HL-60 (cell line): ENCODE results near the gene MID1.

Experiments used
- DNase-seq, 2 experiments: peaks; one replicate each; pipeline ENCODE4 v3.0.0-alpha.2; 2010 to 2020; ENCODE audit warnings: low read depth in 1 of 2, low spot score in 1 of 2
- H3K27ac ChIP-seq: fragments of 250-450 bp; sonication (Bioruptor Pico); replicated peaks from 2 replicates; pipeline ENCODE4 v1.5.1; 2020; ENCODE audit warnings: mild to moderate bottlenecking, moderate library complexity
- H3K27me3 ChIP-seq: fragments of 250-450 bp; sonication (Bioruptor Pico); 2 replicates; pipeline ENCODE4 v1.5.1; 2021; ENCODE audit warnings: mild to moderate bottlenecking, moderate library complexity; ENCODE audit not compliant: insufficient read depth, poor library complexity, severe bottlenecking
- H3K4me3 ChIP-seq: replicated peaks from 2 replicates; pipeline ENCODE4 v1.5.1; 2011; ENCODE audit warnings: mild to moderate bottlenecking, control low read depth, low read length; ENCODE audit not compliant: insufficient read depth
- CTCF ChIP-seq: IDR thresholded peaks from one replicate; pipeline ENCODE4 v1.5.1; 2011; ENCODE audit warnings: low read length, control low read depth, inconsistent platforms; ENCODE audit not compliant: insufficient read depth
- GABPA ChIP-seq: IDR thresholded peaks from 2 replicates; pipeline ENCODE4 v1.6.1; 2012; ENCODE audit warnings: low read depth
- POLR2AphosphoS5 ChIP-seq: IDR thresholded peaks from 2 replicates; pipeline ENCODE4 v1.6.1; 2012; ENCODE audit warnings: low read depth
- REST ChIP-seq: IDR thresholded peaks from 2 replicates; pipeline ENCODE4 v1.6.1; 2012; ENCODE audit warnings: low read depth; ENCODE audit not compliant: insufficient replicate concordance
- SPI1 ChIP-seq: IDR thresholded peaks from 2 replicates; pipeline ENCODE4 v1.6.1; 2012; ENCODE audit warnings: low read depth, mild to moderate bottlenecking, borderline replicate concordance

The MID1 gene

GRCh38 chrX:10416424-10416823 is 204.0 kb downstream of the MID1 start:
- no peak overlapping the region for H3K4me3 ChIP-seq
- no peaks in the 10 kb centered on the region for H3K27me3 ChIP-seq
- TF ChIP-seq SPI1: no peak
- TF ChIP-seq GABPA: no peak
- TF ChIP-seq REST: no peak
- no peak for TF ChIP-seq POLR2AphosphoS5
- TF ChIP-seq CTCF: no peak
- no peak overlapping the region for H3K27ac ChIP-seq
- no peak for DNase-seq

- Histone ChIP-seq H3K27me3 (no peaks in the 10 kb centered on the region), H3K4me3 (no peak overlapping the region), H3K27ac (no peak overlapping the region)
- TF ChIP-seq GABPA: no peak
- no peak for TF ChIP-seq CTCF
- TF ChIP-seq SPI1: no peak
- TF ChIP-seq POLR2AphosphoS5: no peak
- TF ChIP-seq REST: no peak
- DNase-seq: no peak
These were observed 204.9 kb downstream of the MID1 start for GRCh38 chrX:10415306-10416001.

GRCh38 chrX:10414862-10415261 is 205.5 kb downstream of the MID1 start:
- no peak for DNase-seq
- Histone ChIP-seq H3K27ac (no peak overlapping the region), H3K4me3 (no peak overlapping the region)

More at GRCh38 chrX:10414862-10415261, 205.5 kb downstream of the MID1 start:
- TF ChIP-seq SPI1: no peak
- TF ChIP-seq REST: no peak
- TF ChIP-seq POLR2AphosphoS5: no peak
- TF ChIP-seq CTCF: no peak
- no peak for TF ChIP-seq GABPA
- H3K27me3 ChIP-seq: no peaks in the 10 kb centered on the region
